Hepatocyte (in vitro differentiated cells): ENCODE measurements around the gene SLC25A25.

Experiments
- CTCF ChIP-seq: fragments of 200-600 bp; sonication (generic); IDR thresholded peaks from 2 replicates; pipeline ENCODE4 v1.5.1; 2016; ENCODE audit warnings: antibody characterized with exemption, mild to moderate bottlenecking; ENCODE audit not compliant: poor library complexity
- EZH2 ChIP-seq: fragments of 200-600 bp; sonication (generic); IDR thresholded peaks from 2 replicates; pipeline ENCODE4 v1.6.1; 2016; ENCODE audit warnings: antibody characterized with exemption, mild to moderate bottlenecking, borderline replicate concordance
- EZH2phosphoT487 ChIP-seq: fragments of 200-600 bp; sonication (generic); IDR thresholded peaks from one replicate; pipeline ENCODE4 v1.6.1; 2018; ENCODE audit warnings: antibody characterized with exemption, mild to moderate bottlenecking, low read depth, moderate library complexity; ENCODE audit not compliant: unreplicated experiment, severe bottlenecking

- no peak for TF ChIP-seq CTCF
- no peak for TF ChIP-seq EZH2
- no peak for TF ChIP-seq EZH2phosphoT487
Measured at GRCh38 chr9:128089299-128089698, 21.3 kb downstream of the SLC25A25 start.
